ENCODE measurements around the gene IP6K3.

The IP6K3 gene

GRCh38 chr6:33712914-33713313, 33.8 kb downstream of the IP6K3 start:
- no peaks in the 10 kb centered on the region for H3K9me3 ChIP-seq (ENCODE audit: control insufficient read depth, low read length)
- H3K79me2 ChIP-seq: peaks cover 3% of the 10 kb centered on the region
- no peak overlapping the region for H2AFZ ChIP-seq
- no peaks in the 10 kb centered on the region for H3K27me3 ChIP-seq (ENCODE audit: control insufficient read depth, insufficient read depth, low read length)
- H3K4me2 ChIP-seq (ENCODE audit: low read length): no peak overlapping the region
- no peak for TF ChIP-seq CTCF (IDR thresholded peaks at IDR 0.05)
- H3K36me3 ChIP-seq (ENCODE audit: control insufficient read depth, insufficient read depth, low read length): no peaks in the 10 kb centered on the region
- no peaks in the 10 kb centered on the region for H3K4me1 ChIP-seq
- H3K9ac ChIP-seq: no peak overlapping the region
- no peak overlapping the region for H3K27ac ChIP-seq
- no peak overlapping the region for H3K4me3 ChIP-seq (ENCODE audit: low read depth, low read length)

GRCh38 chr6:33711140-33712129, 35.3 kb downstream of the IP6K3 start, which contains the start of gene UQCC2:
Gene UQCC2 (minus strand): TSS chr6:33711700. CDS start chr6:33711686, 14 bp downstream.
- Histone ChIP-seq H3K4me2 (ENCODE audit: low read length) (peak within 1 kb of the TSS; percentile 79), H3K27ac (peak within 1 kb of the TSS; percentile 91), H3K4me3 (ENCODE audit: low read depth, low read length) (peak within 1 kb of the TSS; percentile 70), H2AFZ (peak within 1 kb of the TSS; percentile 99), H3K27me3 (ENCODE audit: control insufficient read depth, insufficient read depth, low read length) (no peaks in the 10 kb centered on the region), H3K9me3 (ENCODE audit: control insufficient read depth, low read length) (no peaks in the 10 kb centered on the region), H3K4me1 (no peaks in the 10 kb centered on the region), H3K79me2 (peaks cover 3% of the 10 kb centered on the region), H3K9ac (peak within 1 kb of the TSS; percentile 30), H3K36me3 (ENCODE audit: control insufficient read depth, insufficient read depth, low read length) (no peaks in the 10 kb centered on the region)
- peak; percentile 81 for TF ChIP-seq CTCF (IDR thresholded peaks at IDR 0.05)

GRCh38 chr6:33710296-33711121, 36.2 kb downstream of the IP6K3 start:
- H3K27ac ChIP-seq: no peak overlapping the region
- no peak for TF ChIP-seq CTCF (IDR thresholded peaks at IDR 0.05)
- no peaks in the 10 kb centered on the region for H3K36me3 ChIP-seq (ENCODE audit: control insufficient read depth, insufficient read depth, low read length)
- H3K4me2 ChIP-seq (ENCODE audit: low read length): peak overlapping the region; percentile 79
- peak overlapping the region; percentile 70 for H3K4me3 ChIP-seq (ENCODE audit: low read depth, low read length)
- H3K9ac ChIP-seq: no peak overlapping the region
- peaks cover 3% of the 10 kb centered on the region for H3K79me2 ChIP-seq
- no peaks in the 10 kb centered on the region for H3K27me3 ChIP-seq (ENCODE audit: control insufficient read depth, insufficient read depth, low read length)
- peak overlapping the region; percentile 99 for H2AFZ ChIP-seq
- H3K9me3 ChIP-seq (ENCODE audit: control insufficient read depth, low read length): no peaks in the 10 kb centered on the region
- no peaks in the 10 kb centered on the region for H3K4me1 ChIP-seq

GRCh38 chr6:33709605-33710295, 37.0 kb downstream of the IP6K3 start:
- H3K27ac ChIP-seq: no peak overlapping the region
- H3K9ac ChIP-seq: no peak overlapping the region

More at GRCh38 chr6:33709605-33710295, 37.0 kb downstream of the IP6K3 start:
- H3K36me3 ChIP-seq (ENCODE audit: control insufficient read depth, insufficient read depth, low read length): no peaks in the 10 kb centered on the region
- no peak for TF ChIP-seq CTCF (IDR thresholded peaks at IDR 0.05)
- no peak overlapping the region for H3K4me3 ChIP-seq (ENCODE audit: low read depth, low read length)
- no peak overlapping the region for H2AFZ ChIP-seq
- peaks cover 3% of the 10 kb centered on the region for H3K79me2 ChIP-seq
- H3K4me2 ChIP-seq (ENCODE audit: low read length): no peak overlapping the region
- no peaks in the 10 kb centered on the region for H3K4me1 ChIP-seq
- no peaks in the 10 kb centered on the region for H3K27me3 ChIP-seq (ENCODE audit: control insufficient read depth, insufficient read depth, low read length)
- no peaks in the 10 kb centered on the region for H3K9me3 ChIP-seq (ENCODE audit: control insufficient read depth, low read length)

All from parathyroid adenoma (tissue), 2 donors.